ENCODE measurements around the gene FAM136A. TPM values are rescaled to one million over a fixed set of nuclear protein-coding genes. Genes with fewer than 3 reads are reported as not detected.

FAM136A gene
- total RNA-seq, 1 experiment from 2014 or later = 87.1 TPM

- Histone ChIP-seq H3K27me3 (ENCODE audit: control insufficient read depth, insufficient read depth, low read length) (no peaks in the 10 kb centered on the region), H3K4me3 (ENCODE audit: insufficient read depth, low read depth, low read length) (no peak overlapping the region), H3K36me3 (replicated peaks; ENCODE audit: control insufficient read depth, insufficient read depth, low read length) (peaks cover 11% of the 10 kb centered on the region)
- no peak for DNase-seq
These were observed 40.4 kb downstream of the FAM136A start for GRCh38 chr2:70261501-70261900.

GRCh38 chr2:70258532-70258875 lies 43.4 kb downstream of the FAM136A start:
- peak overlapping the region; percentile 92 for H3K4me3 ChIP-seq (ENCODE audit: insufficient read depth, low read depth, low read length)
- no peak for DNase-seq
- no peaks in the 10 kb centered on the region for H3K27me3 ChIP-seq (ENCODE audit: control insufficient read depth, insufficient read depth, low read length)
- H3K36me3 ChIP-seq (replicated peaks; ENCODE audit: control insufficient read depth, insufficient read depth, low read length) = peaks cover 4% of the 10 kb centered on the region

- peaks cover 4% of the 10 kb centered on the region for H3K36me3 ChIP-seq (replicated peaks; ENCODE audit: control insufficient read depth, insufficient read depth, low read length)
- H3K27me3 ChIP-seq (ENCODE audit: control insufficient read depth, insufficient read depth, low read length) = no peaks in the 10 kb centered on the region
- no peak overlapping the region for H3K4me3 ChIP-seq (ENCODE audit: insufficient read depth, low read depth, low read length)
- DNase-seq = no peak
These were observed 46.1 kb downstream of the FAM136A start for GRCh38 chr2:70255637-70256314.

- Histone ChIP-seq H3K4me3 (ENCODE audit: insufficient read depth, low read depth, low read length) (no peak overlapping the region), H3K36me3 (replicated peaks; ENCODE audit: control insufficient read depth, insufficient read depth, low read length) (no peaks in the 10 kb centered on the region), H3K27me3 (ENCODE audit: control insufficient read depth, insufficient read depth, low read length) (no peaks in the 10 kb centered on the region)
- no peak for DNase-seq
These were observed 51.4 kb downstream of the FAM136A start for GRCh38 chr2:70250434-70250833.

- H3K27me3 ChIP-seq (ENCODE audit: control insufficient read depth, insufficient read depth, low read length) = no peaks in the 10 kb centered on the region
- H3K36me3 ChIP-seq (replicated peaks; ENCODE audit: control insufficient read depth, insufficient read depth, low read length) = no peaks in the 10 kb centered on the region
- peak; percentile 94 for DNase-seq
- H3K4me3 ChIP-seq (ENCODE audit: insufficient read depth, low read depth, low read length) = peak within 1 kb of the TSS; percentile 66
These were observed 53.6 kb downstream of the FAM136A start, which contains the start of gene TIA1 for GRCh38 chr2:70248181-70248847. Gene TIA1, minus strand, starts transcription at chr2:70248628. Its CDS starts 198 bp downstream, at chr2:70248430.

- DNase-seq = no peak
- no peaks in the 10 kb centered on the region for H3K27me3 ChIP-seq (ENCODE audit: control insufficient read depth, insufficient read depth, low read length)
These were observed 54.3 kb downstream of the FAM136A start for GRCh38 chr2:70247364-70248180.

More at GRCh38 chr2:70247364-70248180, 54.3 kb downstream of the FAM136A start:
- Histone ChIP-seq H3K4me3 (ENCODE audit: insufficient read depth, low read depth, low read length) (peak overlapping the region; percentile 66), H3K36me3 (replicated peaks; ENCODE audit: control insufficient read depth, insufficient read depth, low read length) (no peaks in the 10 kb centered on the region)

Other genes starting within 250 kb of the FAM136A start
- gene PCBP1, start 214.6 kb downstream of the FAM136A start, total RNA-seq (2014; rRNA removed; shearing (Covaris generic)) = 52.6 and 63.2 TPM in 2 replicates
- 9.3 and 11.4 TPM in 2 replicates for gene C2orf42, start 111.0 kb downstream of the FAM136A start, total RNA-seq (2014; rRNA removed; shearing (Covaris generic))
- gene TIA1, start 53.4 kb downstream of the FAM136A start, total RNA-seq (2014; rRNA removed; shearing (Covaris generic)) = 97.5 and 136 TPM in 2 replicates
- gene PCYOX1, start 43.9 kb downstream of the FAM136A start, total RNA-seq (2014; rRNA removed; shearing (Covaris generic)) = 18.8 and 23.4 TPM in 2 replicates
- 144 and 160 TPM in 2 replicates for gene SNRPG, start 8.3 kb downstream of the FAM136A start, total RNA-seq (2014; rRNA removed; shearing (Covaris generic))